Left hindlimb (tissue), 1 donor: Measurements from ENCODE around the gene SUPT7L.
"Not testable (repeated sequence)": the region's sequence is repeated elsewhere in the genome, so short reads cannot be mapped to it uniquely, and the experiment has no call there.

ENCODE experiments used
- DNase-seq: peaks from one replicate; pipeline ENCODE4 v3.0.0-alpha.2; 2018

The SUPT7L gene

DNA sequence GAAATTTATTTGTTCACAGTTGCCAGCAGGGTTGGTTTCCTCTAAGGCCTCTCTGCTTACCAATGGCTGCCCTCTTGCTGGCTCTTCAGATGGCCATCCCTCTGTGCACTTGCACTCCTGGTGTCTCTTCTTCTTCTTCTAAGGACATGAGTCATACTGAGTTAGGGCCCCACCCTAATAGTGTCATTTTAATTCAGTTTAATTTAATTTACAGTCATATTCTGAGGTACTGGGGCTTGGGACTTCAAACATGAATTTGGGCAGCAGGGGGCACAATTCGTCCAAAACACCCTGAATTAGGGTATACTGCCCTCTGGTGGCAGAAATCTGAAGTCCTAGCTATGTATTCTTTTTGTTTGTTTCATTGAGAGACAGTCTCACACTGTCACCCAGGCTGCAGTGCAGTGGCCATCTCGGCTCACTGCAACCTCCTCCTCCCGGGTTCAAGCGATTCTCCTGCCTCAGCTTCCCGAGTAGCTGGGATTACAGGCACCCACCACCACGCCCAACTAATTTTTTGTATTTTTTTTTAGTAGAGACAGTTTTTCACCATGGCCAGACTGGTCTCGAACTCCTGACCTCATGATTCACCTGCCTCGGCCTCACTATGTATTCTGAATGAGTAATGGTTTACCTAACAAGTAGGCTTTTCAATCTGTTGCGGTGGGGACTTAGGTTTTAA, 20.1 kb upstream of the SUPT7L start:
- DNase-seq, result peak; percentile 60

DNA sequence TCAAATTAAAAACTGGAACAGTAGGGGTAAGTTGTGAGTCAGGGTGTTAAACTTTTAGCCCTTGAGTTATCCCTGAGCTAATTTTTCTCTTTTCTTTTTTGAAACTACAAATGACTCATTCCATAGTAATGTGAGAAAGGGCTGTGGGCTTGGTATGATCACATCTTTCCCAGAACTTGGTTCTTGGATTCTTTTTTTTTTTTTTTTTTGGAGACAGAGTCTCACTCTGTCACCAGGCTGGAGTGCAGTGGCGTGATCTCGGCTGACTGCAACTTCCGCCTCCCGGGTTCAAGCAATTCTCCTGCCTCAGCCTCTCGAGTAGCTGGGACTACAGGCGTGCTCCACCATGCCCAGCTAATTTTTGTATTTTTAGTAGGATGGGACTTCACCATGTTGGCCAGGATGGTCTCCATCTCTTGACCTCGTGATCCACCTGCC, 18.9 kb upstream of the SUPT7L start:
- not testable (repeated sequence) for DNase-seq

DNA sequence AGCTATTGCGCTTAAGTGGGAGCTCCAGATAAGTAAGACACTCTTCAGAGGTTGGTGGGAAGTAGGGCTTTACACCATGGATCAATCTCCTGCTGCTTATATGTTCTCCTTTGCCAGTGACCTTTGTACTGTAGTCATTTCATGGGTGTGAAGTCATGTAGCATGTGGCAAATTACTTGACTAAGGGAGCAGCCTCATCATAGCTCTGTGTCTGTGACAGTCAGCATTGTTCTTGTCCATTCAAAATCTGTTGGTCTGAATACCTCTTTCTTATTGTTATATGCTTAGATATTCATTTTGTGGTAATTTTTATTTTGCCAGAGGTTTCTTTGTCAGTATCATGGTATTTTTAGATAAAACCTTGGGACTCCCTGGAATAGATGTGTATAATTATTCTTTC, 18.4 kb upstream of the SUPT7L start:
- no peak for DNase-seq

DNA sequence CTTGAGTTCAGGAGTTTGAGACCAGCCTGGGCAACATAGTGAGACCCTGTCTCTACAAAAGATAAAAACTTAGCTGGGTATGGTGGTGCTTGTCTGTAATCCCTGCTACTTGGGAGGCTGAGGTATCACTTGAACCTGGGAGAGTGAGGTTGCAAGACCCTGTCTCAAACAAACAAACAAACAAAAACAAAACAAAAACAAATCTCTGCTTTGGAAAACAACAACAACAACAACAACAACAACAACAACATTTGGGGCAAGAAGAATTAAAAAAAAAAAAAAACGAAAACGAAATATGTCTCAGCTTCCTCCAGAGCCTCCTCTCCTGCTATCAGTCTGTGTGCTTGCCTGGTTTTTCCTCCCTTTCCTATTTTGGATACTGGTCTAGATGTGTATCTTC, 17.2 kb upstream of the SUPT7L start:
- DNase-seq, result no peak

DNA sequence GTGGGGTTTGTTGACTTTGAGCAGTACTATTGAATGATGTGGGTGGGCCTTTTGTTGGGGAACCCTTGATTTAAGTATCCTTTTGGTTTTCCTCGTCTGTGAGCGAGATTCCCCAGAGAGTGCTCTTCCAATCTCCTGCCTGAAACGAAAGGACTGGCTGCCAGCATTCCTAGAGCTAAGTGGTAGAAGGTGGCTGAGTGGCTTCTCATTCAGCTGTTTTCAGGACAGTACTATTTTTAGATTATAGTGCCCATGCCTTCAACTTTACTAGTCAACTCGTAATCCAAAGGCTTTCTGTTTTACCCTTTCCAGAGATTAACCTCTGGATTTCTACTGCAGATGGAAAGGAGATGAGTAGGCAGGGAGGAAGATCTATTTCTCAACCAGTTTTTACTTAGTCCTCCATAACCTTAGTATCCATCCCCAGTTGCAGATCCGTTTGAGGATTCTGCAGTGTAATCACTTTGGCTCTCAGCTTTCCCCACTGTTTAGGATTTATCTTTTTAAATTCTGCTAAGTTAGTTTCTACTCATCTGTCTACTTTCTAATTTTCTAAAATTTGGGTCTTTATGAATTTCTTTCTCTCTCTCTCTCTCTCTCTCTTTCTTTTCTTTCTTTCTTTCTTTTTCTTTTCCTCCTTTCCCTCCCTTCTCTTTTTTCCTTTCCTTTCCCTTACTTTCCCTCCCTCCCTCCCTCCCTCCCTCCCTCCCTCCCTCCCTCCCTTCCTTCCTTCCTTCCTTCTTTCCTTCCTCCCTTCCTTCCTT, 9.5 kb upstream of the SUPT7L start:
- DNase-seq, result no peak

DNA sequence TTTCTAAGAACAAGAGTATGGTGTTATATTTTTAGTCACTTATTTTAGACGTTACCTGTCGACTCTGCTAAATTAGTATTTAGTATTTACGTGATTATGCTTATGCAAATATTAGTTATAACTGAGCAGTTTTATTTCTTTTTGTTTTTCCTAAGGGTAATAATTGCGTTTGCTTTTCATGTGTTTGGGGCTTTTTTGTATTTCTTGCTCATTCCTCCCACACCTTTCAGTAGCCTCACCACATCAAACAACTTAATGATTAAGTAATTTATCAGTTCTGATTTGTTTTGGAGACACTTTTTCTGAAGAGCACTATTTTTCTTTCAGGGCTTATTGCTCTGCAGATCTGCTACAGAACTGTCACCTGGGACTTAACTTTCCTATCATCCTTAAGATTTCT, 7.8 kb upstream of the SUPT7L start:
- DNase-seq, result no peak

DNA sequence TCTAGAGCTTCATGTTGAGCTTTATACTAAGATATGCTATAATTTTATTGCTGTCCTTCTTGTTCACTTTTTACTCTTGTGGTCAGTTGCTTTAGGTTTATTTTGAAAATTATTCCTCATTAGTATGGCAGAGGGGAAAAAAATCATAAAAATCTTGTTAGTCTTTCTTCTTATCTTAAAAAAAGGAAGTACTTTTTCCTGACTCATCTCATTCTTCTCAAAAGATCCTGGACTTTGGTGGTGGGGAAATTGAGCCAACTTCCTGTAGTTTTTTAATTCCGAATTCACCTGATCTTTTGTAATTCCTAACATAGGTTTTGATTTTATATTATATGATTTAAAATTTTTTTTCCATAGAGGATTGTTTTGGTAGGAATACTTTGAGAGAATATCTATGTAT, 4.0 kb upstream of the SUPT7L start:
- no peak for DNase-seq

DNA sequence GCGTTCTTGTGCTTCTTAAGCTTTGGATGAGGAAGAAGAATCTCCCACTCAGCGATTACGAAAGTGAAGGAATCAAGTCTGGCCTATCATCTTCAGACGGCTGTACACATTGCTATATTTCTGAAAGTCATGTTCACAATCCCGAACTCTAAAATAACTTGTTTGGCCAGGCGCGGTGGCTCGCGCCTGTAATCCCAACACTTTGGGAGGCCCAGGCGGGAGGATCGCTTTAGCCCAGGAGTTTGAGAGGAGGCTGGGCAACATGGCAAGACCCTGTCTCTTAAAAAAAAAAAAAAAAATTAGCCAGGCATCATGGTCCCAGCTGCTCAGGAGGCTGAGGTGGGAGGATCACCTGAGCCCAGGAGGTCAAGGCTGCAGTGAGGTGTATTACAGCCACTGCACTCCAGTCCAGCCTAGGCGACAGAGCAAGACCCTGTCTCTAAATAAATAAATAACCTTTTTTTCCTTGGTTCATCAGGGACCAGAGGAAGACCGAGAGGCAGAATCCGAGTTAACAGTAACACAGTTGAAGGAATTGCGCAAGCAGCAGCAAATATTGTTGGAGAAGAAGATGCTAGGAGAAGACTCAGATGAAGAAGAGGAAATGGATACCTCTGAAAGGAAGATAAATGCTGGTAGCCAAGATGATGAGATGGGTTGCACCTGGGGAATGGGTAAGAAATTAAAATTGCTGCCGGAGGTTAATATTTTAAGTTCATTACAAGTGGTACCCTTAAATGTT, 1.4 kb upstream of the SUPT7L start:
- DNase-seq, result no peak

DNA sequence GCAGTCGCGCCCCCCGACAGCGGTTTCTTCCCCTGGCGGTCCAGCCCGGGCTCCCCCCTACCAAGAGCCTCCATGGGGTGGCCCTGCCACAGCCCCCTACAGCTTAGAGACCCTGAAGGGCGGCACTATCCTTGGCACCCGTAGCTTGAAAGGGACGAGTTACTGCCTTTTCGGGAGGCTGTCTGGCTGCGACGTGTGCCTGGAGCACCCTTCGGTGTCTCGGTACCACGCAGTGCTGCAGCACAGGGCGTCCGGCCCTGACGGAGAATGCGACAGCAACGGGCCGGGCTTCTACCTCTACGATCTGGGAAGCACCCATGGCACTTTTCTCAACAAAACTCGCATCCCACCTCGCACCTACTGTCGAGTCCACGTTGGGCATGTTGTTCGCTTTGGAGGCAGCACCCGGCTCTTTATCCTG, 750 bp upstream of the SUPT7L start:
- DNase-seq, result no peak

DNA sequence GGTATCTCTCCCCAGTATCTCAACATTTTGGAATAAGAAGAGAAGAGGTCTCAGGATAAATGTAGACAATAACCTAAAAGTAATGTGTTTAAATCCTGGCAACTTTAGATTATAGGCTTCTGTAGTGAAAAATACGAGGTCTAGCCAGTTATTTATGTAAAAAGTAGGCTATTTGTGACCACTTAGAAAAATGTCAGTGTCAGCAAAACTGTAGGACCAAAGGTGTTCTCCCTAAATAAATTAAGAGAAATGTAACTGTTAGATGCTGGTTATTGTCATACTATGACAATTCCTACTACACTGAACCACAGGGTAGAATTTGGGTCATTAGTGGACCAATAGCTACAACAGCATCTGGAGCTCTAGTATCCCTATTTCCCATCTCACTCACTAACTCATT, 2.0 kb downstream of the SUPT7L start:
- DNase-seq, result no peak

DNA sequence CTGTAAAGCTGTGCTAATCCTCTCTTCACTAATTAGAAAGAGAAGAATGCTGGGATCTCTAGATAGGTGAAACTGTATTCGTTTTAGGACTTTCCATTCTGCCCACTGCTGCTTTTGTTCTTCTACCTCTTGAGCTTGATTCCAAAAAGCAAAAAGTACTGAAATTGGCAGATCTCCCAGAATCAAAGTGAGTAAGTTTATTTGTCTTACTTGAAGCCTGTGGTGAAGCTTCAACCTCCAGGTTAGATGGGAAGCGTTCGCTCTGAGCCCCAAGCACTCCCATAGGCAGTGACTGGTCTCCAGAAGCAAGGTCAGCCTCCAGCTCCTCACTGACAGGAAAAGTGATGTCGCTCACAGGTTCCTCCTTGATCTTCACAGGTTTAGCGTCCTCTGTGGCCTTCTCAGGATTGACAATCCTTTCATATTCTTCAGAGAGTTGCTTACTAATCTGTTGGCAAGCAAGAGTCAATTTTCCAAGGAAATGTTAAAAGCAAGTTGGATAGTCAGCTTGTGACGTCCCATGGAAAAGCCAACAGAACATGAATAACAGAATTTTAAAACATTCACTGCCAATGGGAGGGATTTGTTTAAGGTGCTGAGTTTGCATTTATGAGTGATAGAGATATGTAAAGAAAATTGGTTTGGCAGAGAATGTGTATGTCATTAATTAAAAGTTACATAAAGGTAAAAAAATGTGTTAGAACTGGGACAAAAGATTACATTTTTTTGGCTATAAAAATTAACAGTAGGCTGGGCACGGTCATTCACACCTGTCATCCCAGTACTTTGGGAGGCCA, 8.1 kb downstream of the SUPT7L start:
- DNase-seq, result no peak

DNA sequence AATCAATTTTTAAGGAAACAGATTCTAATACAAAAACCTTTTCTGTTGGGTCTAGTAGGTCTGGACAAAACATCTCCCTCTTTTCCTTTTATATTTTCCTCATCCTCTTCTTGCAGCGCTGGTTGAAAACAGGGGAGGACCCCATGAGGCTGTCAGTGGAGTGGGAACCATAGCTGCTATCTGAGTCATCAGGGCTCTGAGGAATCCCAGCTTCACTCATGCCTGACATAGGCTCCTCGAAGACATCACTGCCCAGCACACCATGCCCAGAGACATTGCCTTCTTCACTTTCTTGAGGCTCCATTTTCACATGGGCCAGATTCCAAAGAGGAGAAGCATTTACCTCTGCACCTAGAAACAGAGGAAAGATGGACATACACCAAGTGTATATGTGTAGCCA, 10.0 kb downstream of the SUPT7L start:
- DNase-seq, result no peak

DNA sequence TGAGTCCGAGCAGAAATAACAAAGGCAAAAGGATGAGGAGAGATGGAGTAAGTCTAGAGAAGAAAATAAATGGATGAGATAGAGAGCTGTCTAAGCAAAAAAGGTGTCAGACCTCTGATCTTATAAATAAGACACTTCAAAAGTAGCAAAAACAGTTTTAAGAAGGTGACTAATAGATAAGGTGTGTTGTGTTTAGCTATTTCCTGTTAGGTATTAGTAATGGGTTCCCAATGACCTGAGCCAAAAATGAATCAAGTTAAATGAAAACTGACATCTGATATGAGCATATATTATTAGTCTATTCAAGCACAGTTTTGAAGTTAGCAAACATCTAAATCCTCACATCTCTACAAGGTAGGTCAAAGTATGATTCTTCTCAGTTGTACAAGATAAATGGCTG, 10.6 kb downstream of the SUPT7L start:
- no peak for DNase-seq

DNA sequence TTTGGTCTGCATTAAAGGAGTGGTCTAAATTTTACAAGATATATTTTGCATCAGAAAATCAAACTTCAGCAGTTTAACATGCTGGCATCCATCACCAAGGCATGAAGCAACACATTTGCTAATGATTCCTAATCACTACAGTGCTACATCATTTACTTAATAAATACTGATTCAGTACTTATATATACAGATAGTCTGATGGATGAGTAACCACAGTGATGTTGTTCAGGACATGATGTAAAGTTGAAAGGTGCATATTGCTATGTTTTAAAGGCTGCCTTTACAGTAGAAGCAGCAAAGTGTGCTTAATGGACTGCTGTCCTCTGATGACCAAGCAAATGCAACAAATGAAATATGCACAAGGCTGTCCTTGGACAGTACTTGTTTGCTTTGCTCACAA, 11.1 kb downstream of the SUPT7L start:
- DNase-seq, result no peak

DNA sequence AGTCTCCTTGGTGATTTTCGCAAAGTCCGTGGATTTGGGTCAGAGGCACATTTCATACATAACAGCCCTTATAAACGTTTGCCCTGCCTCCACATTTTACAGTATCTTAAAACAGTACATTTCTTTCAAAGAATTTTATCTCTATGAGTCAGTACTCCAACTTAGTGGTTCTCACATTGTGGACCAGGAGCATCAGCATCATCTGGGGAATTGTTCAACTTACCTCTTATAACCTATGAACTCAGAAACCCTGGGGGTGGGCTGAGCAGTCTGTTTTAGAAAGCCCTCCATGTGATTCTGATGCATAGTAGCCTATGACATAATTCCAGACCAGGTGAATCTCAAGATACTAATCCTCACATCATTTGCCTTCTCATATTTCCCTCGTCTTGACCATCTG, 12.4 kb downstream of the SUPT7L start:
- no peak for DNase-seq

DNA sequence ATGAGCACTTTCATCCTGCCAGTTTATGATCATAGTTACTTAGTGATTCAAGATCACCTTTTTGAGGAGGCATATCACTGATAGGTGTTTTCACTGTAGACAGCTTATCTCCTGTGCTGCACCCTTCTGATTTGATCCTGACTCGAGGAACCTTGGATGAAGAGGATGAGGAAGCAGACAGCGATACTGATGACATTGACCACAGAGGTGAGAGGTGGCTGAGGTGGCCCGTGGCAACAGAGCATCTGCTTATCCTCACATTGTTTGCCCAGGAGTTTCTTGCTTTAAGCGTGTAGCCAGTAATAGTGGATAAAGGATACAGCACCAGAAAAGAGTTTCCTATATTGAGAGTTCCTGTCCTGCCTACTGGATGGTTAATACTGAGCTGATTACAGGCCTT, 15.7 kb downstream of the SUPT7L start:
- DNase-seq, result no peak

DNA sequence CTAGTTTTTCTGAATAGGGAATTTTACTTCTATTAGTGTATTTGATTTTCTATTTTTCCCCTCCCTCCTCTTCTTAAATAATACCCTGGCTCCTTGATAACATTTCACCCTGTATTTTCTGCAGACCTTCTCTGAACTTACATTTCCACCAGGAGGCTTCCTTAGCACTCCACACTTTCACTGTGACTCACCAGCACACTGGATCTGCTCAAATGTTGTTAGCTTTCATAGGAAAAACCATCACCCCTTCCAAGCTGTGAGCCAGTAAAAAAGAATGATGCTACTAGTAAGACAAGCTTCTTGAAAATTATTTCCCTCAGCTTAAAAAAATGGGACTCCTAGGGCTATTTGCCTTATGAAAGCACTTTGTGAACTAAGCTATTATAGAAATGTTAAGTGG, 16.1 kb downstream of the SUPT7L start:
- DNase-seq, result no peak

DNA sequence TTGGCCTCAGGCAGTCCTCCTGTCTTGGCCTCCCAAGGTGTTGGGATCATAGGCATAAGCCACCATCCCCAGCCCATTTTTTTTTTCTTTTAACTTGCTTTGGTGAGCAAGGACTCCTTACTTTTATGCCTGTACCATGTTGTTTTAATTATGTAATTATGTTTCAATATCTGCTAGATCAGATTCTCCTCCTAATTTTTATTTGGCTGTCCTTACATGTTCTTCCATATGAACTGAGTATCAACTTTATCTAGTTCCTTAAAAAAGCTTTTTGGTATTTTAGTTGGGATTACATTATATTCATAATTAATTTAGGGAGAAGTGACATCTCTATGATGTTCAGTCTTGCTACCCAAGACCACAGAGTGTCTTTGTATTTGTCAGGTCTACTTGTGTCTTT, 18.2 kb downstream of the SUPT7L start:
- DNase-seq, result no peak

DNA sequence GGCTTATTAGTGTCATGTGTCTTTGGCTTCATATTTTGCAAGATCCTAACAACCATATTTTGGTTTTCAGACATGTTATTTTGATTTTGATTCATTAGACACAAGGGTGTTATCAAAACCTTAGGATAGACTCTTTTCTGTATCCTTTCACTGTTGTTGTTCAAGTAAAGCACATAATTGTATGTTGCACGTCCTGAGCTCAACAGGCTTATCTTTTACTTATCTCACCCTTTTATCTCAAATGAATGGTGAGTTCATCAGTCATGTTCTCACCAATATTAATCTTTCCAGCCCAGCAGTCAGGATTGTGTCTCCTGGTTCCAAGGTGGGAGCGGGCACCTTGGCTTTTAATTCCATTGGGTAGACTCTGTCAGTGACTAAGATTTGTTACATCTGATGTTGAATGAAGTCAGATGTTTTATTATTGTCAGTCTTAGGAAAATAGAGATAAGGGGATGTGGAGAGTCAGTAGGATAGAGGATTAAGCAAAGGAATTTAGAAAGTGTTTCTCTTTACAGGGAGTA, 22.6 kb downstream of the SUPT7L start:
- DNase-seq, result no peak

DNA sequence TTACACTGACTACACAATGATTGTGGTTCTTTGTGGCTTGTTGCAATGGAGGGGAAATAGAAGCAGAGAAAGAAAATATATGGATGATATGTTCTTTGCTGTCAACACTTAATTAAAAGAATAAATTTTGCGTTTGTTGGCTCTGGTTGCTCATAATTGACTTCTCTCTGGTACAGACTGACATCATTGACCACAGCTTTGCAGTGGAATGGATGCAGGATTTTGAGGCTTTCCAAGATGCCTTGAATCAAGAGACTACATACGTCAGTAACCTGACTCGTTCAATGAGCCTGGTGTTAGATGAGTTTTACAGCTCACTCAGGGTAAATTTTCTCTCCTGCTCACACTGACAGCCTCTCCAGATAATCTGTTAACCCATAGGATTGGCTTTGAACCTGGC, 24.7 kb downstream of the SUPT7L start:
- DNase-seq, result no peak

DNA sequence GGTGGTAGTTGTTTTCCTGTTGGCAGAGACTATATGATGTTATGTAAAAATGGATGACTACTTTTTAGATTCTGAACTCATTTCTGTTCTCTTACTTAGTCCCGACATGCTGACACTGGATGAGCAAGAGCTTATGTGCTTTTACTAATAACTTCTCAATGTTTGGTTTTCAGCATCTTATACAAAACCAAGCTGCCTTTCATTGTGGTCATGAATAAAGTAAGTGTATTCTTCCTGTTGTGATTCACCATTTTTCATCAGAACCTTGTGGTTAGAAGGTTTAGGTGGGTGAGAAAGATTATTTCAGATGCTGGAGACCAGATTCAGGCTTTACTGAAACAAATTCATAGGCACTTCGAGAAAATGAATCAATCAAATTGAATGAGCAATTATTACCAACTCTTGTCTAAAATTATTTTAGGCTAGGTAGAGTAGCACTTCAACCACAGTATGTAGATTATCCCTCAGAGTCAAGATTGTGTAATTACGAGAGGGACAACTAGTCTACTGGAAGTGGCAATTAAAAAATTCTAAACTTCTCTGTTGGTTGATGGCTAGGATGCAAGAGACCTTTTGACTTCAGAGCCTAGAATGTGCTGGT, 25.3 kb downstream of the SUPT7L start:
- no peak for DNase-seq

DNA sequence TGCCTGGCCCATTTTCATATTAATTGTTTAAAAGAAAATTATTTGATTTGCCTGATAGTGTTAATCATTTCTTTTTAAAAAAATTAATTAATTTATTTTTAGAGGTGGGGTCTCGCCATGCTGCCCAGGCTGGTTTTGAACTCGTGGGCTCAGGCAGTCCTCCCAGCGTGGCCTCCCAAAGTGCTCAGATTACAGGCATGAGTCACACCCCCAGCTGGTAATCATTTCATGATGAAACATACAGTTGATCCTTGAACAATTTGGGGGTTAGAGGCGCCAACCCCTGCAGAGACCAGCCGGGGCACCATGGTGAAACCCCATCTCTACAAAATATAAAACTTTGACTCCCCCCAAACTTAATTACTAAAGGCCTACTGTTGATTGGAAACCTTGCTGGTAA, 26.6 kb downstream of the SUPT7L start:
- no peak for DNase-seq

DNA sequence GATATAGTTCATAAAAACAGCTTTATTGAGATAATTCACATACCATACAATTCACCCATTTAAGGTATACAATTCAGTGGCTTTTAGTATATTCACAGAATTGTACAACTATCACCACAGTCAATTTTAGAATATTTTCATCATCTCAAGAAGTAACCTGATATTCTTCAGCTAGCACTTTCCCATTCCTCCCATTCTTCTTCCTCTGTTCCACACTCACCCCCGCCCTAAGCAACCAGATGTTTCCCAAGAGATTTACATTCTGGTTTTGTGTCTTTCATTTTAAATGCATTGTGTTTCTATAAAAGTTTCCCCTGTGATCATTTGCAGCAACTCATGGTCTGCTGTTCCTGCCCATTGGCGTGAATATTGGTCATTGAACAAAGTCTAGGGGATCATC, 29.1 kb downstream of the SUPT7L start:
- DNase-seq, result no peak
